K562 (cell line): ENCODE measurements around the gene GALNT17. TPM values are rescaled to one million over a fixed set of nuclear protein-coding genes. Genes with fewer than 3 reads are reported as not detected.
"Not testable (repeated sequence)": the region's sequence is repeated elsewhere in the genome, so short reads cannot be mapped to it uniquely, and the experiment has no call there.

Experiments used
- ATAC-seq: fragments of 200-7000 bp; cut with Tn5 transposase; 3 replicates; pipeline ENCODE4 v1.9.1; 2020; ENCODE audit warnings: moderate library complexity
- BruUV-seq: library from RNA; stranded (reverse); fragments of 400-500 nt; replicated peaks from 2 replicates; lab custom pipeline; 2021; lab: Mats Ljungman, UMichigan
- CTCF ChIA-PET: fragments of 300-600 bp; formaldehyde crosslinking; extraction: SDS; loops from one replicate; lab custom pipeline; 2021; ENCODE audit warnings: low intra/inter-chr PET ratio; lab: Yijun Ruan, JAX
- POLR2A ChIA-PET: fragments of 300-600, 350-650 bp; sonication (Branson Sonifier 250); formaldehyde crosslinking; extraction: SDS; loops from one replicate; lab custom pipeline; 2021; ENCODE audit warnings: antibody characterized with exemption, inconsistent platforms; lab: Yijun Ruan, JAX
- DNase-seq, 4 experiments: peaks; one replicate each; pipeline versions ENCODE4 v3.0.0 to v3.0.0-alpha.2; 2011 to 2018; ENCODE audit warnings: low spot score in 3 of 4, mixed read lengths in 3 of 4; ENCODE audit errors: extremely low read depth in 1 of 4
- FAIRE-seq: peaks from 2 replicates; lab custom pipeline; 2011; peaks lifted over from hg19 to GRCh38; lab: Jason Lieb, UNC
- H2AFZ ChIP-seq: 2 replicates; pipeline ENCODE4 v1.6.0; 2011; ENCODE audit warnings: low read depth, low read length, control low read depth, inconsistent platforms
- H3K27ac ChIP-seq: fragments of 200-600 bp; 3 replicates; pipeline ENCODE4 v1.8.0; 2011; ENCODE audit warnings: low read depth, mild to moderate bottlenecking, control low read depth, inconsistent platforms, low read length, moderate library complexity, mixed read lengths; ENCODE audit errors: extremely low read depth
- H3K27me3 ChIP-seq, 2 experiments: fragments of 300-600 bp in 1 of 2; 2 replicates in 1 of 2; 3 replicates in 1 of 2; pipeline versions ENCODE4 v1.6.0 to v1.8.0; 2011; ENCODE audit warnings: inconsistent platforms in 2 of 2, low read length in 2 of 2, mild to moderate bottlenecking in 1 of 2, mixed read lengths in 1 of 2, moderate library complexity in 1 of 2; ENCODE audit not compliant: control insufficient read depth in 2 of 2, insufficient read depth in 2 of 2
- H3K36me3 ChIP-seq: fragments of 300-600 bp; 3 replicates; pipeline ENCODE4 v1.8.0; 2011; ENCODE audit warnings: mild to moderate bottlenecking, low read length, inconsistent platforms; ENCODE audit not compliant: control insufficient read depth, insufficient read depth
- H3K4me1 ChIP-seq, 2 experiments: fragments of 200-600 bp in 1 of 2; replicated peaks in 1 of 2; 2 replicates in 1 of 2; 3 replicates in 1 of 2; pipeline versions ENCODE4 v1.5.1 to v1.8.0; 2011; ENCODE audit warnings: inconsistent platforms in 2 of 2, low read length in 2 of 2, mild to moderate bottlenecking in 1 of 2, mixed read lengths in 1 of 2, moderate library complexity in 1 of 2; ENCODE audit not compliant: control insufficient read depth in 2 of 2, insufficient read depth in 2 of 2
- H3K4me2 ChIP-seq: 2 replicates; pipeline ENCODE4 v1.6.1; 2011; ENCODE audit warnings: low read length, control low read depth, inconsistent platforms, mixed read lengths; ENCODE audit not compliant: insufficient read depth
- H3K4me3 ChIP-seq: fragments of 200-600 bp; sonication (generic), shearing (Covaris generic); 2 replicates; pipeline ENCODE4 v1.5.1; 2016; ENCODE audit warnings: control low read depth, inconsistent platforms
- H3K79me2 ChIP-seq: fragments of 200-600 bp; 3 replicates; pipeline ENCODE4 v1.8.0; 2011; ENCODE audit warnings: low read length, inconsistent platforms; ENCODE audit not compliant: control insufficient read depth, insufficient read depth
- H3K9ac ChIP-seq, 2 experiments: 2 replicates each; pipeline versions ENCODE4 v1.6.0 to v1.6.1; 2011; ENCODE audit warnings: low read depth in 2 of 2, low read length in 2 of 2, control low read depth in 1 of 2, inconsistent platforms in 1 of 2, mild to moderate bottlenecking in 1 of 2, mixed read lengths in 1 of 2; ENCODE audit not compliant: insufficient read depth in 1 of 2
- H3K9me1 ChIP-seq: one replicate; pipeline ENCODE4 v1.6.0; 2011; ENCODE audit warnings: inconsistent platforms, mild to moderate bottlenecking, low read length, moderate library complexity; ENCODE audit not compliant: control insufficient read depth, insufficient read depth
- H3K9me3 ChIP-seq: replicated peaks from 2 replicates; pipeline ENCODE4 v1.5.1; 2011; ENCODE audit warnings: low read depth, low read length, inconsistent platforms; ENCODE audit not compliant: control insufficient read depth, insufficient read depth
- H4K20me1 ChIP-seq: replicated peaks from 2 replicates; pipeline ENCODE4 v1.6.1; 2011; ENCODE audit warnings: low read length, inconsistent platforms, mixed read lengths; ENCODE audit not compliant: control insufficient read depth, insufficient read depth
- CCAR2 ChIP-seq: fragments of 200-400 bp; formaldehyde crosslinking; IDR thresholded peaks from 2 replicates; pipeline ENCODE4 v1.6.1; 2017; ENCODE audit warnings: mild to moderate bottlenecking, low read depth, low read length
- CREM ChIP-seq: IDR thresholded peaks from 2 replicates; pipeline ENCODE4 v1.6.1; 2014; ENCODE audit warnings: antibody characterized with exemption, low read depth
- L3MBTL2 ChIP-seq: fragments of 450-650 bp; IDR thresholded peaks from 2 replicates; pipeline ENCODE4 v1.6.1; 2016; ENCODE audit warnings: mild to moderate bottlenecking, moderate library complexity
- MED1 ChIP-seq: sonication (generic); formaldehyde crosslinking; IDR thresholded peaks from 2 replicates; pipeline ENCODE4 v1.8.1; 2023; ENCODE audit warnings: missing genetic modification reagents, borderline replicate concordance
- ZNF780A ChIP-seq: fragments of 250-450 bp; sonication (Bioruptor Pico); IDR thresholded peaks from 2 replicates; pipeline ENCODE4 v1.5.0; 2021; ENCODE audit warnings: mild to moderate bottlenecking
- WGBS: fragments of 100-300 bp; shearing (Covaris generic); methylation state at CpG from one replicate; pipeline ENCODE4 v1.1.6; 2016; ENCODE audit warnings: low coverage, mixed read lengths; ENCODE audit not compliant: insufficient coverage; ENCODE audit errors: missing lambda C conversion rate; 5-methylcytosine and 5-hydroxymethylcytosine counted together
- in situ Hi-C: fragments of 300-500 bp; cut with MboI; formaldehyde crosslinking; loops from 4 replicates; pipeline ENCODE4 v1.15.0; 2018; ENCODE audit warnings: inconsistent platforms, mixed read lengths
- intact Hi-C: fragments of 100-400 bp; cut with micrococcal nuclease; formaldehyde crosslinking; loops from 2 replicates; pipeline ENCODE4 v1.14.2; 2022
- polyA plus RNA-seq, 8 experiments: library from polyadenylated mRNA; depleted of rRNA in 4 of 8; stranded (reverse) in 5 of 8; unstranded in 3 of 8; fragments of >200 nt; fragmentation: Nextera tagmentation in 2 of 8; fragmentation: Illumina TruSeq in 1 of 8; extraction: Ambion mirVana in 2 of 8; extraction: Trizol in 1 of 8; gene quantifications; 2 replicates each; pipeline versions ENCODE4 v1.2.1 to v1.2.3, GENCODE V29; 2011 to 2014; ENCODE audit warnings: inconsistent platforms in 1 of 8, missing spikeins in 1 of 8
- total RNA-seq, 7 experiments: library from RNA; depleted of rRNA in 6 of 7; stranded (reverse); fragments of >200 nt in 6 of 7; fragmentation: Illumina TruSeq in 2 of 7; extraction: Trizol in 2 of 7; gene quantifications; 2 replicates each; pipeline versions ENCODE4 v1.2.1 to v1.2.3, GENCODE V29; 2011 to 2021; ENCODE audit warnings: low replicate concordance in 1 of 7

Gene GALNT17
- total and polyA plus RNA-seq, 9 of the 15 experiments (the other 6 are each of a cell fraction or from before 2014, with no cell fraction given): not detected

DNA sequence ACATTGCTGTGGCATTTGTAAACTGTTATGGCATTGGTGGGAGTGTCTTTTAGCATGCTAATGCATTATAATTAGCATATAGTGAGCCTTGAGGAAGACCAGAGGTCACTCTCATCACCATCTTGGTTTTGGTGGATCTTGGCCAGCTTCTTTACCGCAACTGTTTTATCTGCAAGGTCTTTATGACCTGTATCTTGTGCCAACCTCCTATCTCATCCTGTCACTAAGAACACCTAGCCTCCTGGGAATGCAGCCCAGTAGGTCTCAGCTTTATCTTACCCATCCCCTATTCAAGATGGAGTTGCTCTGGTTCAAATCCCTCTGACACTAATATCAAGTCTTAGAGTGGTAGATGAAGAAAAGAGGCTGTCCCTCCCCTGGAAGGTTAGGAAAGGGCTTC, 506.2 kb downstream of the GALNT17 start:
- no peaks in the 10 kb centered on the region for H3K9me1 ChIP-seq
- no peak overlapping the region for H3K27ac ChIP-seq
- ATAC-seq (no peak), DNase-seq (no peak), FAIRE-seq (no peak)
- no peaks in the 10 kb centered on the region; the same call in 1 of the 2 replicates for H4K20me1 ChIP-seq
- peaks cover 2 to 7% of the 10 kb centered on the region in 2 experiments; a peak in 3 of 5 replicates for H3K27me3 ChIP-seq
- H2AFZ ChIP-seq: no peak overlapping the region
- no peak overlapping the region for H3K9ac ChIP-seq
- intact Hi-C loops: no loop called here
- TF ChIP-seq L3MBTL2 (no peak), ZNF780A (CRISPR knock-in tag) (no peak)
- no TSS peak for BruUV-seq
- in situ Hi-C loops: no loop called here
- no peak overlapping the region for H3K4me2 ChIP-seq
- no peak overlapping the region for H3K4me3 ChIP-seq
- no peaks in the 10 kb centered on the region for H3K4me1 ChIP-seq
- H3K36me3 ChIP-seq: no peaks in the 10 kb centered on the region
- POLR2A ChIA-PET: no interaction called here
- 0% methylated on average over 1 of the region's 1 CpG for WGBS
- no peaks in the 10 kb centered on the region for H3K79me2 ChIP-seq
- no peaks in the 10 kb centered on the region for H3K9me3 ChIP-seq
- CTCF ChIA-PET: no interaction called here

DNA sequence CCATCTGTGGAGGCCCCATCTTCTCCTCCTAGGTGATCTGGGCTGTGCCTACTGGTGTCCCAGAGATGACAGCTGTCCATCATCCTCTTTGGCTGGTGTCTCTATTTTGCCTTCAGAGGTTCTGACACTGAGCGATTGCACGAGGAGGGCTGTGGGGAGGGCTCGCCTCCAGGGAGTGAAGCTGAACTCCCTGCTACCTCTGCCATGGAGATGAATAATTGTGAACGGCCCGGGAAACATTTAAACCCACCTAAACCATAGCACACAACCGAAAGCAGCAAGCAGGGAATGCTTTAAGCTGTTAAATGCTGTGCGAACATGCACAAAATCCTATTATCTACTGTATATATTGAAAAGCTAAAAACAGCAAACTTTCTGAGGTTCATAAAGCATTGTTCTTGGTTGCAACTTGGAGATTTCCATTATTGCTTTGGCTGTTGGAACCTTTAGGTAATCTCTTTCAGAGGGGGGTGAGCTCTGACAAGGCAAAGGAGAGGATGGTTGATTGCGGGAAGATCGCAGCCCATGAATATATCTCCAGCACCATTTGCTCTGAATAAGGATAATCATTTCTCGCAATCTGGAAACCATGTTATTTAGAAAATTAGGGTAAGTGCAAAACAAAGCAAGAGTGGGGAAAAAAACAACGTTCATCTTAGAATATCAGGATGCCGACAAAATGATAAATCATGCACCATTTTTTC, 507.6 kb downstream of the GALNT17 start:
- Histone ChIP-seq H3K27me3 (peaks cover 0 to 3% of the 10 kb centered on the region in 2 experiments; a peak in 1 of 5 replicates), H2AFZ (no peak overlapping the region), H3K9me3 (no peaks in the 10 kb centered on the region), H3K4me2 (no peak overlapping the region), H3K27ac (no peak overlapping the region), H4K20me1 (no peaks in the 10 kb centered on the region; the same call in 1 of the 2 replicates), H3K9ac (no peak overlapping the region), H3K36me3 (no peaks in the 10 kb centered on the region), H3K4me3 (no peak overlapping the region), H3K4me1 (no peaks in the 10 kb centered on the region), H3K79me2 (no peaks in the 10 kb centered on the region), H3K9me1 (no peaks in the 10 kb centered on the region)
- ATAC-seq (no peak), FAIRE-seq (no peak), DNase-seq (no peak)
- CTCF ChIA-PET: no interaction called here
- POLR2A ChIA-PET: interaction anchor here (0.6 kb wide), 1 partner anchor 489 kb away, joined by 3 read pairs; no protein-coding TSS in a partner anchor
- 0% methylated on average over 12 of the region's 12 CpGs for WGBS
- intact Hi-C loops (no loop called here), in situ Hi-C loops (no loop called here)
- TF ChIP-seq CCAR2 (no peak), MED1 (CRISPR knock-in tag) (no peak), CREM (no peak)
- no TSS peak for BruUV-seq

DNA sequence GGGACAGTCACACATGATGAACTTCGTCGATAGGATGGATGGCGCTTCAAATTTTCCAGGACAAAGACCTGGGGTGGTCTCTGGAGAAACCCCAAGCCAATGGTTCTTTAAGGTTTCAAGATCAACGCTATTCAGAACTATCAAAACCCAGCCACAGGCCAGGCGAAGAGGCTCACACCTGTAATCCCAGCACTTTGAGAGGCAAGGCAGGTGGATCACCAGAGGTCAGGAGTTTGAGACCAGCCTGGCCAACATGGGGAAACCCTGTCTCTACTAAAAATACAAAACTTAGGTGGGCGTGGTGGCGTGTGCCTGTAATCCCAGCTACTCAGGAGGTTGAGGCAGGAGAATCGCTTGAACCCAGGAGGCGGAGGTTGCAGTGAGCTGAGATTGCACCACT, 511.1 kb downstream of the GALNT17 start:
- DNase-seq, H2AFZ ChIP-seq, H3K27me3 ChIP-seq, in situ Hi-C loops, H3K4me3 ChIP-seq, H3K4me1 ChIP-seq, H3K9ac ChIP-seq, H3K36me3 ChIP-seq, BruUV-seq, H3K4me2 ChIP-seq, H3K9me1 ChIP-seq, CTCF ChIA-PET, H3K79me2 ChIP-seq, intact Hi-C loops, H3K9me3 ChIP-seq, H4K20me1 ChIP-seq, ATAC-seq, FAIRE-seq, H3K27ac ChIP-seq: not testable (repeated sequence)
- POLR2A ChIA-PET: interaction anchor here (0.8 kb wide), 1 partner anchor 50 kb away, joined by 3 read pairs; no protein-coding TSS in a partner anchor
- under 1% methylated on average over 9 of the region's 9 CpGs for WGBS
